NCI-H2171 treated with DMSO at 0.1 percent for 48 hours (cell line): ENCODE results near the gene NUMA1.

ENCODE experiments used
- DNase-seq: peaks from one replicate; lab custom pipeline; 2025; lab: John Stamatoyannopoulos, UW

The NUMA1 gene

GRCh38 chr11:72061739-72062396 is 18.5 kb downstream of the NUMA1 start:
- DNase-seq: no peak

- DNase-seq: peak; percentile 88
Observed at GRCh38 chr11:72058416-72059034, 21.8 kb downstream of the NUMA1 start.

- no peak for DNase-seq
Observed at GRCh38 chr11:72048766-72049460, 31.4 kb downstream of the NUMA1 start.

- no peak for DNase-seq
Observed at GRCh38 chr11:72045849-72046248, 34.5 kb downstream of the NUMA1 start.

- DNase-seq: peak; percentile 9
Observed at GRCh38 chr11:72042064-72042745, 38.1 kb downstream of the NUMA1 start.

- DNase-seq: peak; percentile 84
Observed at GRCh38 chr11:72041364-72042063, 38.8 kb downstream of the NUMA1 start.

GRCh38 chr11:72040491-72041363 is 39.6 kb downstream of the NUMA1 start:
- DNase-seq: peak; percentile 95

GRCh38 chr11:72039856-72040401 is 40.4 kb downstream of the NUMA1 start:
- no peak for DNase-seq

GRCh38 chr11:72039031-72039855 is 41.1 kb downstream of the NUMA1 start:
- DNase-seq: peak; percentile 24

GRCh38 chr11:72038491-72038890 is 41.9 kb downstream of the NUMA1 start:
- peak; percentile 43 for DNase-seq

- peak; percentile 89 for DNase-seq
Observed at GRCh38 chr11:72037554-72038311, 42.6 kb downstream of the NUMA1 start.

GRCh38 chr11:72036687-72037086 is 43.7 kb downstream of the NUMA1 start:
- DNase-seq: peak; percentile 68

- DNase-seq: no peak
Observed at GRCh38 chr11:72030472-72031045, 49.8 kb downstream of the NUMA1 start.

- no peak for DNase-seq
Observed at GRCh38 chr11:72026090-72026489, 54.3 kb downstream of the NUMA1 start.

- DNase-seq: no peak
Observed at GRCh38 chr11:72024069-72024754, 56.1 kb downstream of the NUMA1 start.

- no peak for DNase-seq
Observed at GRCh38 chr11:72023335-72023734, 57.0 kb downstream of the NUMA1 start.

- DNase-seq: no peak
Observed at GRCh38 chr11:72018171-72018570, 62.2 kb downstream of the NUMA1 start.

- DNase-seq: peak; percentile 7
Observed at GRCh38 chr11:72015511-72016061, 64.8 kb downstream of the NUMA1 start.
